Measurements from ENCODE around the gene KLHDC3.

KLHDC3 gene

DNA sequence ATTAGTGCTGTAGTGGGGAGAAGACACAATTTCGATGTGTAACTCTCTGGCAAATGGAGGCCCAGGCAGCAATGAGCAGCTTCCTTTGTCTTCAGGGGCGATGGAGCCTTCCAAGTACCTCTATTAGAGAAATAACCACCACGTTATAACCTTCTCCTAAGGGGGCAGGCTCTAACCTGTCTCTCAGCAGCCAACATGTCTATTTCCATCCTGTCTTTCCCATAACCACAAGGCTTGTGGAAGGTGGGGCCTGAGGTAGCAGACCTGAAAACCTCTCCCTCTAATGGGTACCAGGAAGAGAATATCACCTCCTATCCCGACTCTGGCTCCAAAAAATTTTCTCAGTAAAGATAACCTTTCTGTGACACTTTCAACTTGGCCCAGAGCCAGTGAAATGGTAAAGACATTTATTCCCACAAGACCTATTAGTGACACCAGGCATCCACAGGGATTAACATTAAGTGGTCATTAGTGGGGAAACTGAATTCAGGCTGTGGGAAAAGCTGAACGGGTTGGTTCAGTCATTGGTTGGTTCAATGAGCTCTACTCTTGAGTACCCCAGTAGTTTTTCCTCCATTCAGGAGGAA, 39.0 kb upstream of the KLHDC3 start:
- H3K27ac ChIP-seq: no peak overlapping the region
- no peaks in the 10 kb centered on the region for H3K27me3 ChIP-seq (replicated peaks)
- no peaks in the 10 kb centered on the region for H3K36me3 ChIP-seq (replicated peaks)
- in situ Hi-C loops (cut with HindIII; ENCODE audit: low pct_ligation_motif_present, low sequenced_read_pairs): no loop called here
- TF ChIP-seq, protein P1, sequence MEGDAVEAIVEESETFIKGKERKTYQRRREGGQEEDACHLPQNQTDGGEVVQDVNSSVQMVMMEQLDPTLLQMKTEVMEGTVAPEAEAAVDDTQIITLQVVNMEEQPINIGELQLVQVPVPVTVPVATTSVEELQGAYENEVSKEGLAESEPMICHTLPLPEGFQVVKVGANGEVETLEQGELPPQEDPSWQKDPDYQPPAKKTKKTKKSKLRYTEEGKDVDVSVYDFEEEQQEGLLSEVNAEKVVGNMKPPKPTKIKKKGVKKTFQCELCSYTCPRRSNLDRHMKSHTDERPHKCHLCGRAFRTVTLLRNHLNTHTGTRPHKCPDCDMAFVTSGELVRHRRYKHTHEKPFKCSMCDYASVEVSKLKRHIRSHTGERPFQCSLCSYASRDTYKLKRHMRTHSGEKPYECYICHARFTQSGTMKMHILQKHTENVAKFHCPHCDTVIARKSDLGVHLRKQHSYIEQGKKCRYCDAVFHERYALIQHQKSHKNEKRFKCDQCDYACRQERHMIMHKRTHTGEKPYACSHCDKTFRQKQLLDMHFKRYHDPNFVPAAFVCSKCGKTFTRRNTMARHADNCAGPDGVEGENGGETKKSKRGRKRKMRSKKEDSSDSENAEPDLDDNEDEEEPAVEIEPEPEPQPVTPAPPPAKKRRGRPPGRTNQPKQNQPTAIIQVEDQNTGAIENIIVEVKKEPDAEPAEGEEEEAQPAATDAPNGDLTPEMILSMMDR (IDR thresholded peaks at IDR 0.05; ENCODE audit: low read depth, low read length, missing control alignments): no peak
- DNase-seq: no peak
- no peak overlapping the region for H3K4me3 ChIP-seq (ENCODE audit: low read depth, low read length)

DNA sequence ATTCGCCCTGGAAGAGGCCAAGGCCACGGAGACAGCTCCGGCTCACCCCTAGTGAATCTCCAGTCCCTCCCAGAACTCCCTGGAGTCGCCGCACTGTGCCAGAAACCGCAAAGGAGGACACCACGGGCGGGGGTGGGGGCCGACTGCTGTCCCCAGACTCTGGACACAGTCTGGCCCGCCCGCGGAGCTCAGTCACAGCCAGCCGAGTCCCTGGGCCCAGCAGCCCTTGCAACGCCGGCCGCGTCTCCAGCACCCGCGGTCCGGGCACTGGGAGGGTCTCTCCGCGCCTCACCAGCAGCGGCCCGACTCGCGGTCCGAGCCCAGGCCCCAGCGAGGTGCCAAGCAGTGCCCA, 35.6 kb upstream of the KLHDC3 start:
- peak; percentile 6 for DNase-seq
- Histone ChIP-seq H3K27ac (peak overlapping the region; percentile 71), H3K36me3 (replicated peaks) (no peaks in the 10 kb centered on the region), H3K27me3 (replicated peaks) (no peaks in the 10 kb centered on the region), H3K4me3 (ENCODE audit: low read depth, low read length) (peak overlapping the region; percentile 79)
- TF ChIP-seq, protein P1 (IDR thresholded peaks at IDR 0.05; ENCODE audit: low read depth, low read length, missing control alignments): no peak
- in situ Hi-C loops (cut with HindIII; ENCODE audit: low pct_ligation_motif_present, low sequenced_read_pairs): no loop called here

DNA sequence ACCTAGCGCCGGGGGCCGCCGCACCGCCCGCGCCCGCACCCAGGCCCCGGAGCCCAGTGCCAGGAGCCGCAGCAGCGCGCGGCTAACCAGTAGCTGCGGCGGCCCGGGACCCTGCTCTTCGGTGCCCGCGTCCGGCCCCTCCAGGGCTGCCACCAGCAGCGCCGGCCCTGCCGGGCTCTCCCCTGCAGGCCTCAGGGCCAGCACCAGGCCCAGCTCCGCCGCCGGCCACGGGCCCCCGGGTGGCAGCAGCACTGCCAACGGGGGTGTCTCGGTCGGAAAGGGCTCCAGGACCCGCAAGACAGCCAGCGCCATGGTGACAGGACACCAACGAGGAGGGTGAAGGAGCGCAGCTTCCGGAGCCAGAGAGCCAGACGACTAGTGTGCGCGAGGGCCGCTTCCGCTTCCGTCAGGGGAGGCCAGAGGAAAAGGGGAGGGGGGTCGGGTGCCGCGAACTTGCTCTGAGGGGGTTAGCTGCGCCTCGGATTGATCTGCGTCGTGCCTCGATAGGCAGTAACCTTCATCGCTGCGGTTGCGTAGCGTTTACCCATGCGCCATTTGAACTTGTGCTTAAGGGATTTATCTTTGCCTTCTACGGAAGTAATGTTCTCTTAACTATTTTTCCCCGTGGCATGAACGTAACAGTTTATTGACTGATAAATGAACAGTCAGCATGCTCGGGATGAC, 35.1 kb upstream of the KLHDC3 start, which contains the start of gene PEX6:
Gene PEX6, minus strand, starts transcription at position 343 of the 684 bp plus-strand sequence. Its CDS starts 31 bp downstream, at position 312.
- in situ Hi-C loops (cut with HindIII; ENCODE audit: low pct_ligation_motif_present, low sequenced_read_pairs): no loop called here

DNA sequence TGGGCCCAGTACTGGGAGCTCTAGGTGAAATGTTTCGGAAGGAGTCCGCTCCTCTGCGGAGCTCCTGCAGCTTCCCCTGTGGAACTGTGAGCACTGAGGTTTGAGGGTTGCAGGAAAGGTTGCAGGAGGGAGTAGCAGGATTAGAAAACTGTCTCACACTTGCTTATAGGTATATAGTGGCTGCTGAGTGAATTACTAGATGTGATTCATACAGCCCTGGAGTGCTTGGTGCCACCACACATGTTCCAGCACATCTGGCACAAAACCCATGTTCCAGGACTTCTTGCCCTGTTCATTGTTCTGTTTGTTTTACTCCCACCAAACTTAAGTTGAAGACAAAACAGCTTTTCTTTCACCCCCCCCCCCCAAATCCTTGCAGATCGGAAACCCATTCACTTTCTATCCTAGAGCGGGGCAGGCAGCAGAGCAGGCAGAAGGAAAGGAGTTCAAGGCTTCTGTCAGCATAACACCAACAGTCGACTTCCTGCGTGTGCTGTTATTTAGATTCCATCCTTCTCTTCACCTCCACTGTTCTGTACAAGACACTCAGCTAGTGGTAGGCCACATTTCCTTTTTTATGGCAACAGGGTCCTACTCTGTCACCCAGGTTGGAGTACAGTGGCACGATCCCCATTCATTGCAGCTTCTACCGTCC, 34.4 kb upstream of the KLHDC3 start:
- H3K27me3 ChIP-seq (replicated peaks): no peaks in the 10 kb centered on the region
- in situ Hi-C loops (cut with HindIII; ENCODE audit: low pct_ligation_motif_present, low sequenced_read_pairs): no loop called here
- H3K36me3 ChIP-seq (replicated peaks): no peaks in the 10 kb centered on the region
- peak overlapping the region; percentile 71 for H3K27ac ChIP-seq
- TF ChIP-seq, protein P1 (IDR thresholded peaks at IDR 0.05; ENCODE audit: low read depth, low read length, missing control alignments): no peak
- peak; percentile 23 for DNase-seq
- H3K4me3 ChIP-seq (ENCODE audit: low read depth, low read length): peak overlapping the region; percentile 79

More for the DNA sequence above, 35.1 kb upstream of the KLHDC3 start, which contains the start of gene PEX6:
- H3K27me3 ChIP-seq (replicated peaks): no peaks in the 10 kb centered on the region
- TF ChIP-seq, protein P1 (IDR thresholded peaks at IDR 0.05; ENCODE audit: low read depth, low read length, missing control alignments): no peak
- DNase-seq: peak; percentile 53
- H3K36me3 ChIP-seq (replicated peaks): no peaks in the 10 kb centered on the region
- peak within 1 kb of the TSS; percentile 79 for H3K4me3 ChIP-seq (ENCODE audit: low read depth, low read length)
- H3K27ac ChIP-seq: peak within 1 kb of the TSS; percentile 71

DNA sequence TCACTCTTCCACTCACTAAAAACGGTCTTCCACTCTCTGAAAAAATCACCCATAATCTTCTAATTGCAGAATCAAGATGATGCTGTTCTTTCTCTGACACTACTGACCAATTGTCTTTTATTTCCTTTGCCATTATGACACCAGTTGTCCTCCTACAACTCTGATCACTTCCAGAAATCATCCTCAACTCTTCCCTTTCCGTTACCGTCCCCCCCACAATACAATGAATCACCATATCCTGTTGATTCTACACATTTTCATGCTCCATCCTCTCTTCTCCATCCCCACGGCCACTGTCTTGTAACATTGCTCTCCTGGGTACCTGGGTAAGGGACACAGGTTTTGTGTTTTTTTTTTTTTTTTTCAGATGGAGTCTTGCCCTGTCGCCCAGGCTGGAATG, 32.2 kb upstream of the KLHDC3 start:
- Histone ChIP-seq H3K27me3 (replicated peaks) (no peaks in the 10 kb centered on the region), H3K36me3 (replicated peaks) (no peaks in the 10 kb centered on the region), H3K27ac (no peak overlapping the region), H3K4me3 (ENCODE audit: low read depth, low read length) (no peak overlapping the region)
- in situ Hi-C loops (cut with HindIII; ENCODE audit: low pct_ligation_motif_present, low sequenced_read_pairs): no loop called here
- no peak for DNase-seq
- TF ChIP-seq, protein P1 (IDR thresholded peaks at IDR 0.05; ENCODE audit: low read depth, low read length, missing control alignments): no peak
